HG02973 (cell line): ENCODE data around the gene PHKG2.

Source experiments
- ATAC-seq: cut with Tn5 transposase; IDR thresholded peaks from one replicate; pipeline ENCODE4 v1.9.1; 2021; ENCODE audit warnings: moderate library complexity; ENCODE audit not compliant: unreplicated experiment

PHKG2 gene

DNA sequence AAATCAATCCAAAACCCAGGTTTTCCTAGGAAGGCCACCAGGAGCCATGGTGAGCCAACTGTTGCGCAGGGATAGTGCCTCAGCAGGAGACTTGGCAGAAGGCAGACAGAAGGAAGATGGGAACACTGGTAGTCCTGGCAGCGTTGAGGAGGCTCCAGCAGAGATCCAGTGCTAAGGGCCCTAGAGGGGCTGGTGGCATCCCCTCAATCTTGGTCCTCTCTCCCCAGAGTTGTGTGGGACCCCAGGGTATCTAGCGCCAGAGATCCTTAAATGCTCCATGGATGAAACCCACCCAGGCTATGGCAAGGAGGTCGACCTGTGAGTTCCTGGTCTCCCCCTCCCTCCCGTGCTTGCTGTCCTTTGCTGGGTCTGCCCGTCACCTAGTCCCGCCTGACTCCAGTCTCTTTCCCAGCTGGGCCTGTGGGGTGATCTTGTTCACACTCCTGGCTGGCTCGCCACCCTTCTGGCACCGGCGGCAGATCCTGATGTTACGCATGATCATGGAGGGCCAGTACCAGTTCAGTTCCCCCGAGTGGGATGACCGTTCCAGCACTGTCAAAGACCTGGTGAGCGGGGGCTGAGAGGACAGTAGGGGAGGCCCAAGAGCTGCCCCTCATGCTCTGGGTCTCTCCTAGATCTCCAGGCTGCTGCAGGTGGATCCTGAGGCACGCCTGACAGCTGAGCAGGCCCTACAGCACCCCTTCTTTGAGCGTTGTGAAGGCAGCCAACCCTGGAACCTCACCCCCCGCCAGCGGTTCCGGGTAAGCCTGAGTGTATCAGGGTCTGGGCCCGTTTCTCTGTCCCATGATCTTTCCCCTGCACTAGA lies 7.9 kb downstream of the PHKG2 start:
- ATAC-seq: no peak

DNA sequence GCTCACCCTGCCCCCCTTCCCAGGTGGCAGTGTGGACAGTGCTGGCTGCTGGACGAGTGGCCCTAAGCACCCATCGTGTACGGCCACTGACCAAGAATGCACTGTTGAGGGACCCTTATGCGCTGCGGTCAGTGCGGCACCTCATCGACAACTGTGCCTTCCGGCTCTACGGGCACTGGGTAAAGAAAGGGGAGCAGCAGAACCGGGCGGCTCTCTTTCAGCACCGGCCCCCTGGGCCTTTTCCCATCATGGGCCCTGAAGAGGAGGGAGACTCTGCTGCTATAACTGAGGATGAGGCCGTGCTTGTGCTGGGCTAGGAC lies 8.5 kb downstream of the PHKG2 start:
- ATAC-seq: no peak

DNA sequence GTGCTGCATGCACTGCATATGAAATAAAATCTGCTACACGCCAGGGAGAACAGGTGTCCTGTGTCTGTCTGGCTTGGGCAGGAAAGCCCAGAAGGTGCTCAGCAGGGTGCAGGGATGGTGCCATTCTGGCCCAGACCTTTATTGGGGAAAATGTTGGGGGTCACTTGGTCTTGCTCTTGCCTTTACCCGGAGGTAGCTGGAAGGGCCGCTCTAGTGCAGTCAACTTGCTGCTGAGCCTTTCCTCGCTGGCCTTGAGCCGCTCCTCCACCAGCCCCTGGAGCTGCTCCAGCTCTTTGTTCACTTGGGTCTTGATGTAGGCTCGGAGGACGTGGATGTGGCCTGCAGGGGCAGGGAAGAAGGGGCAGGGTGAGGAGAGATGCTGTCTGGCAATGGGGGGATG lies 9.1 kb downstream of the PHKG2 start:
- ATAC-seq: no peak

DNA sequence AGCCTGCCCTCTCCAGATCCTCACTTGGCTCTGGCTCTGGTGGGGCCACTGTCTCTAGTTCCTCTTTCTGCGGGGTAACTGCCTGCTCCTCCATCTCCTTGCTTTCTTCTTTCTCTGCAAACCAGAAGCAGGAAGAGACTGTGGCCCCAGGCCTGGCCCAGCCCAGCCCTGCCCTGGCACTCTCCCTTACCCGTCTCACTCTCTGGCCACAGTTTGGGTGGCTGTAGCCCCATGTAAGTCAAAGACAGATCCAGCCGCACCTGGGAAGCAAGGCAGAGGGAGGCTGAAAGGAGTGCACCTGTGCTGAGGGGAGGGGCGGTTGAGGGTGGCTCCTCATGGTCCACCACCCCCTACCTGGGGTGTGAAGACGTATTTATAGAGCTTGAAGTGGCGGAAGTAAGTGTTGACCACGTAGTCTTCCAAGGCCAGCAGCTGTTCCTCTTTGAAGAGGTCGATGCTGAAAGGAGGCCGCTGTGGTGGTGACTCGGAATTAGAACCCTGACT lies 10.8 kb downstream of the PHKG2 start:
- ATAC-seq: no peak

DNA sequence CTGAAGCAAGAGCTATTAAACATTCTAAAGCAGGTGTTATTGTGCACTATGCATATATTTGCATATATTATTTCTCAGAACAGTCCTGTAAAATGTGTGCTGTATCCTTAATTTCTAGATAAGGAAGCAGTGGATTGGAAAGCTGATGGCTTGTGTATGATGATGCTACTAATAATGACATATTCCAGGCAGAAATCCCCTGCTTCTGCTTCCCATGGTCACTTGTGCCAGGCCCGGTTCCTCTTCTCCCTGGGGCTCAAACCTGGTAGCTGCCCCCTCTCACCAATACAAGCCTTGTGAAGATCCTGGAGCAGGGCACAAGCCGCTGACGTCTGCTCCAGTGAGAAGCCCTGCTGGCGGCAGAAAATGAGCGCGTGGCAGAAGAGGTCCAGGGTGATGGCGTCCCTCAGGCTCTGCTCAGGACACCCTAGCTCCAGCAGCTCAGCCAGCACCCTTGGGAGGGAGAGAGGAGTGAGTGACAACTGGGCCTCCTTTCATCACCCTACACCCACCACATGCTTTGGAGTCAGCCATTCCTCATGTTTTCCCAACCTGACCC lies 11.9 kb downstream of the PHKG2 start:
- ATAC-seq: no peak

DNA sequence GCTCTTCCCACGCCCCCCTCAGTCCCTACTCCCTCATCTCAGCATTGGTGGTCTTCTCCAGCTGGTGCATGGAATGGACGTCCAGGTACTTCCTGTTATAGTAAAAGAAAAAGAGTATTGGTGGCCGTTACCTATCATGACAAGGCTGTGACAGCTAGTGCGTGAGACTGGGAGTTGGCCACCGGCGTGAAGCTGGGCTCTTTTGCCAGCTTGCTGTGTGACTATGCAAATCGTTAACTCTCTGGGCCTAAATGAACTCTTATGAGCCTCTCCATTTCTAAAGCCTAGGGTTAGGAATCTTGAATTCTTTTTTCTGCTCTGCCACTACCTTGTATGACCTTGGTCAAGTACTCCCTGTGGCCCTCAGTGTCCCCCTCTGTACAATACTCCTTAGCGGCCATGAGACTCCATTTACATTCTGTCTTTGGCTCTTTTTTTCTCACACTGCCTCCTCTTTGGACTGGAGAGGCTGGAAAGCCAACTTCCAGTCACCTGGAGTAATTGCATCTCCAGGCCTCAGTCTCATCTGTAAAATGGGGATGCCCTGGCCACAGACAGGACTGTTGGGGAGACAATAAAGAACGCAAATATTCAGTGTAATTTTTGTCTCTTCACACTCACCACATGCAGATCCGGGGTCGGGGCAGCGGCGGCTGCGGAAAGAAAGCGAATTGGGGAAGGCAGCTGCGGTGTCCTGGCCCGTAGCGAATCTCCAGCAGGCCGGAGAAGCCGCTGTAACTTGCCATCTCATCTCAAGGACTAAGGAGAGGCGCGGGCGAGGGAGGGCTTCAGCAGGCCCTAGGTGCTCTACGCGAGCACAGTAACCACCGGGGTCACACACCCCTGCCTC lies 12.6 kb downstream of the PHKG2 start:
- ATAC-seq: no peak

DNA sequence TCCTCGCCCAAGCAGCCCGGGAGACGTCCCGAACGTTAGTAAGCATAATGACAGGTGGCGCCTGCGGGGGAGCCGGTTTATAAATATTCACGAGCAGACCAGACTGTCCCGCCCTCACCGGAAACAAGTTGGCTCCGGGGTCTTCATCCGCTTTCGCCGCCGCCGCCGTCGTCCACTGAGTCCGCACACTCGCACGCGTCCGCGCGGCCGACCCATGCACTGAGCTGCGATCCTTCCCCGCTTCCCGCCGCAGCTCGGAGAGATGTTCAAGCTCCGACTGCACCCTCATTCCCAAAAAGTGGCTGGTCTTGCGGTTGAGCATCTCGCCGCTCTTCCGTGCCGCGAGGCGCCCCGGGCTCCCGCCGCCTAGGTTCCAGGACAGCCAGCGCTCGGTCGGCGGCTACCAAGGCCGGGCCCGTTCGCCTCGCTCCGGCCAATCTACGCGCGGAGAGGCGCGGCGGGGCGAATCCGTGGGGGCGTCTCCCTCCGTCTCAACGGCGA lies 13.3 kb downstream of the PHKG2 start:
- ATAC-seq: peak; percentile 23

DNA sequence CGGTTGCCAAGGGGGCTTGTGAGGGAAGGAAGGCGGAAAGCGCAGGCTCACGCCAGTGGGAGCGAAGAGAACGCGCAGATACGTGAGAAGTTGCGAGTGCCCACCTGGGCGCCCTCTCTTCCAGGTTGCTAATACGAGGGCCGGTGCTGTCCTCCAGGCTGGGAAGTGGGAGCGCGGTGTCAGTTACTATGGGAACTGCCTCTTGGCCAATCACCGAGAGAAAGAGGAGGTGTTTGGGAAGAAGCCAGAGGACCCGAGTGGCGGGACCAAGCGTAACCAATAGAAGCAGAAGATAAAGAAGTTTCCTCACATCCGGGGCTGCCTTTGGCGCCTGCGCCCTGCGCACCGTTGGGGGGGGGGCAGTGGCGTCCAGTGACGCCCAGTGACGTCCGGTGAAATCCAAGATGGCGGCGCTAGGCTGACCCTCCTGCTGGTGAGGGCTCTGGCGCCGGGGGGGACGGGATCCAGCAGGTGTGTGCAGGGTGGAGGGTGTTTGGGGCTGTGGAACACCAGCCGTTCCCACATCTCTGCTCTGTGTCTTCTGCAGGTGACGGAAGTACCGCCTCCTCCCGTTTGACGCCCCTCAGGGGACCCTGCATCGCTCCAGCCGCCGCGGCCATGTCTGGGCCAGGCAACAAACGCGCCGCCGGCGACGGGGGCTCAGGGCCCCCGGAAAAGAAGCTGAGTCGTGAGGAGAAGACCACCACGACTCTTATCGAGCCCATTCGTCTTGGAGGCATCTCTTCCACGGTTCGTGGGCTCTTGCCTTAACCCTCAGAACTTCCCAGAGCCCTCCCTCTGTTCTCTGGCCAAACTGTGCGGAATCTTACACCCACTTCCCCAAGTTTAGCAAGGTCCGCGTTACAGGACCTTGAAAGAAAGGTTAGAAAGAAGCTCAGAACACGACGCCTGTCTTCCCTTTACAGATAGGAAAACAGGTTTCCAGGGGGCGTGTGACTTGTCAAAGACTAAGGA lies 14.0 kb downstream of the PHKG2 start, which contains the start of the genes CFAP119 and RNF40:
TSS of gene CFAP119 (minus strand) at position 135 of the 975 bp plus-strand sequence. CDS start 314 bp downstream, outside the sequence.
TSS of gene RNF40 (plus strand) at position 395 of the 975 bp plus-strand sequence. CDS start at position 619, 224 bp downstream.
- ATAC-seq: peak; percentile 69

DNA sequence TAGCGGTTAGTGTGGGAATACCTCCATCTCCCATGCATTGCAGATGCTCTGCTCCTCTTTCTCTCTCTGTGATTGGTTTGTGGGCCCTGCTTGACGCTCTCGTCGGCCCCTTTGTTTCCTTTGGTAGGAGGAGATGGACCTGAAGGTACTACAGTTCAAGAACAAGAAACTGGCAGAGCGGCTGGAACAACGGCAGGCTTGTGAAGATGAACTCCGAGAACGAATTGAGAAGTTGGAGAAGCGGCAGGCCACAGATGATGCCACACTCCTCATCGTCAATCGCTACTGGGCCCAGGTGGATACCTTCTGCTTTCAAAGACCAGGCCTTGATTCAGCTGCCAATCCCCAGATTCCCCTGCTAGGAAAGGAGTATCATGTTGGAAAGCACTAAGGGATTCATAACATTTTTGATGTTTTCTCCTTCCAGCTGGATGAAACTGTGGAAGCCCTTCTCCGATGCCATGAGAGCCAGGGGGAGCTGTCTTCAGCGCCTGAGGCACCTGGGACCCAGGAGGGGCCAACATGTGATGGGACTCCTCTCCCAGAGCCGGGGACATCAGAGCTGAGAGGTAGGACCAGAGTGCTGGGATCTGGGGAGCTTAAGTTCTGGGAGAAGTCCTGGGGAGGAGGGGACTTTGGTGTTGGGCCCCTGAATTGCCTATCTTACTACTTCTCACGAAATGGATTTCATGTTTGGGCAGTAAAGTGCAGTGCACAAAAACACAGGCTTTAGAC lies 14.9 kb downstream of the PHKG2 start:
- ATAC-seq: no peak

DNA sequence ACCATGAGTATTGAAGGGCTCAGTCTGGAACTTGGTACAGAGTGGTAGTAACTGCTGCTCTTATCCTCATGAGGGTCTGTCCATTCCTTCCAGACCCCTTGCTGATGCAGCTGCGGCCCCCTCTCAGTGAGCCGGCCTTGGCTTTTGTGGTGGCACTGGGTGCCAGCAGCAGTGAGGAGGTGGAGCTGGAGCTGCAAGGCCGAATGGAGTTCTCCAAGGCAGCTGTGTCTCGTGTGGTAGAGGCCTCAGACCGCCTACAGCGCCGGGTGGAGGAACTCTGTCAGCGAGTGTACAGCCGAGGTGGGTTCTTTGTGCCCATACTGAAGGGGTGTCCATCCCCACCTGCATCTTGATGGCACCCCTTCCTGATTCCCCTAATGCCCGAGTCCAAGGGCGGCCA lies 15.9 kb downstream of the PHKG2 start:
- ATAC-seq: no peak

DNA sequence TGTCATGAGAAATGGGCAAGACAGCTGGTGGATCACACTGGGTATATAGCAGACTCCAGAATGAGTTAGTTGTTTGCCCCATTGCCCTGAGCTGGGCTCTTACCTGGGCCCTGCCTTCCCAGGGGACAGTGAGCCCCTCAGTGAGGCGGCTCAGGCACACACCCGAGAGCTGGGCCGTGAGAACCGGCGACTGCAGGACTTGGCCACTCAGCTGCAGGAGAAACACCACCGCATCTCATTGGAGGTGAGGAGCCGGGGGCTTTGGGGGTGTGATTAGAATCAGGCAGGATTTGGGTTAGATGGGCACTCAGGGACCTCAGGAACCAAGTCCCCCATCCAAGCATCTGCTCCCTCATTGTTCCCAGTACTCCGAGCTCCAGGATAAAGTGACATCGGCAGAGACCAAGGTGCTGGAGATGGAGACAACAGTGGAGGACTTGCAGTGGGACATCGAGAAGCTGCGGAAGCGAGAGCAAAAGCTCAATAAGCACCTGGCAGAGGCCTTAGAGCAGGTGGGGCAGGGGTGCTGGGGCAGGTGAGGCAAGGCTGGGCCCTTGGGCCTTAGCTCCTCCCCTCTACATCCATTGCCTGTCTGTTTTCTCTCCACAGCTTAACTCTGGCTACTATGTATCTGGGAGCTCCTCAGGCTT lies 16.7 kb downstream of the PHKG2 start:
- no peak for ATAC-seq

DNA sequence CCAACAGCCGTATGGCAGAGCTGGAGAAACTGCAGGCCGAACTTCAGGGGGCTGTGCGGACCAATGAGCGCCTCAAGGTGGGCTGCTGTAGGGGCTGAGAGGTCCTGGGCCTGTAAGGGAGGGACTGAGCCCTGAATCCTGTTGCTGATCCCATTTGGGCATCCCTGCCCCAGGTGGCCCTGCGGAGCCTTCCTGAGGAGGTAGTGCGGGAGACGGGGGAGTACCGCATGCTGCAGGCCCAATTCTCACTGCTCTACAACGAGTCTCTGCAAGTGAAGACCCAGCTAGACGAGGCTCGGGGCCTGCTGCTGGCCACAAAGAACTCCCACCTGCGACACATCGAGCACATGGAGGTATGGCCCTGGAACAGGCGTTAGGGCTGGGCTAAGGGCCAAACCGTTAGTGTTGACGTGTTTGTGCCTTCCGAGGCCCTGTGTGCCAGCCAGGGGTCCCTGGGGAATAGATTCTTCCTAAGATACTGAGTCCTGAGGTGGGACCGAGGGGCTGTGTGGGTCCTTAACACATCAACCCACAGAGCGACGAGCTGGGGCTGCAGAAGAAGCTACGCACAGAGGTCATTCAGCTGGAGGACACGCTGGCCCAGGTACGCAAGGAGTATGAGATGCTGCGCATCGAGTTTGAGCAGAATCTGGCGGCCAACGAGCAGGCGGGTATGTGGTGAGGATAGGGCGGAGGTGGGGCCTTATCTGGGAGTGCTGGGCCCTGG lies 18.1 kb downstream of the PHKG2 start:
- no peak for ATAC-seq

DNA sequence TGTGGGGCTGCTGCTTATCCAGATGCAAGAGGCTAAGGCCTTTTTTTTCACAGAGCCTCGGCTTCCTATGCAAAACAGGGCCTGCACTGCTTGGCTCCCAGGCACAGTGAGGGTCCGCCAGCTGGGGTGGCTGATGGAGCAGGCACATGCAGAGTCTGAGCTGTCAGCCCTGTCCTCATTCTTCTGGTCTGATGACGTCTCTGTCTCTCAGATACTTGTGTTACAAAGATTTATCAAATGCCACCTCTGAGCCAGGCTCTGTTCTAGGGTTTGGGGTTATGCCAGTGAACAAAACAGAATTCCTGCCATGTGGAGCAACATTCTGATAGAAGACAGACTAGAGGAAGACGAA lies 18.7 kb downstream of the PHKG2 start:
- no peak for ATAC-seq

DNA sequence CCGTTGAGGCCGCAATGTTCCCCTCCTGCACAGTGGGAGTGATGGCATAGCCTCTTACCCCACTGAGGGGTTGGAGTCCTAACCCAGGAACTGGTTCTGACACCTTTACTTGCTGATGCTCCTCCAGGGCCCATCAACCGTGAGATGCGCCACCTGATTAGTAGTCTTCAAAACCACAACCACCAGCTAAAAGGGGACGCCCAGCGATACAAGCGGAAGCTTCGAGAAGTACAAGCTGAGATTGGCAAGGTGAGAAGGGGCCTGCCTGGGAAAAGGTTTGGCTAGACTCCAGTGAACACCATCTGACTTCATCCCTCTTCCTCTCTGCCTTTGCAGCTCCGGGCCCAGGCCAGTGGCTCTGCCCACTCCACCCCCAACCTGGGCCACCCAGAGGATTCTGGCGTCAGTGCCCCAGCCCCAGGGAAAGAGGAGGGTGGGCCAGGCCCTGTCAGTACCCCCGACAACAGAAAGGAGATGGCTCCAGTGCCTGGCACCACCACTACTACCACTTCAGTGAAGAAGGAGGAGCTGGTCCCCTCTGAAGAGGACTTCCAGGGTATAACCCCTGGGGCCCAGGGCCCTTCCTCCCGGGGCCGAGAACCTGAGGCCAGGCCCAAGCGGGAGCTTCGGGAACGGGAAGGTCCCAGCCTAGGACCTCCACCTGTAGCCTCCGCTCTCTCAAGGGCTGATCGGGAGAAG lies 19.7 kb downstream of the PHKG2 start:
- ATAC-seq: no peak

DNA sequence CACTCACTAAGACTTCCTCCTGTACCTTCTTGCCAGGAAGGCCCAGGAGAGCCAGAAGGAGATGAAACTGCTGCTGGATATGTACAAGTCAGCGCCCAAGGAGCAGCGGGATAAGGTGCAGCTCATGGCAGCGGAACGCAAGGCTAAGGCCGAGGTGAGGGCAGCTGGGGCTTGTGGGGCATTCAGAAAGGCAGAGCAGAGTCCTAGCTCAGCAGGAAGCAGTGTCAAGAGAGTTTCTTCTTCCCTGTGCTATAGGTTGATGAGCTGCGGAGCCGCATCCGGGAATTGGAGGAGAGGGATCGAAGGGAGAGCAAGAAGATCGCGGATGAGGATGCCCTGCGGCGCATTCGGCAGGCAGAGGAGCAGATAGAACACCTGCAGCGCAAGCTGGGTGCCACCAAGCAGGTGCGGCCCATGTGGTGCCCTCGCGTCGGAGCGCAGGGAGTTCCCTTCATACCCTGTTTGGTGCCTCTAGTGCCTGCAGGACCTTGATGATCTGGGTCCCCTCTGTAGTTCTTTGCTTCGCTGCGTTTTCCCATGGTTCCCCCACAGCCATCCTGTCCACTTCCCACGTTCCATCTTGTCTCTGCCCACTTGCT lies 20.5 kb downstream of the PHKG2 start:
- ATAC-seq: no peak

DNA sequence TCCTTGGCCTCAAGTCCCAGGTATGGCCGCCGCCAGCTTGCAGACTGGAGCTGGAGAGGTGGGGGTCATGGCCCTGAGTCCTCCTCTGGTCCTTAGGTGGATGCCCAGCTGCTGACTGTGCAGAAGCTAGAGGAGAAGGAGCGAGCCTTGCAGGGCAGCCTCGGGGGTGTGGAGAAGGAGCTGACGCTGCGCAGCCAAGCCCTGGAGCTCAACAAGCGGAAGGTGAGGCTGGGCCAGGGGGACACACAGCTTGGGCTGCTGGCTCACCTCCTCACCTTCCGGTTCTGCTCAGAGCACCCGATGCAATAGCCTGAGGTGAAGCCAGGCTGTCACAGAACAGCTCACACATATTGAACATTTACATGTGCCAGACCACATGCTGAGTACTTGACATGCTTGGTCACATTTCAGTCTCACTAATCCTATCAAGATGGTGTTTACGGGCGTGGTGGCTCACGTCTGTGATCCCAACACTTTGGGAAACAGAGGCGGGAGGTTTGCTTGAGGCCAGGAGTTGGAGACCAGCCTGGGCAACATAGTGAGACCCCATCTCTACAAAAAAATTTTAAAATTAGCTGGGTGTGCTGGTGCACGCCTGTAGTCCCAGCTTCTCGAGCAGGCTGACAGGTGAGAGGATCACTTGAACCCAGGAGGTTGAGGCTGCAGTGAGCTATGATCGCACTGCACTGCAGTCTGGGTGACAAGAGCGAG lies 21.3 kb downstream of the PHKG2 start:
- ATAC-seq: no peak

DNA sequence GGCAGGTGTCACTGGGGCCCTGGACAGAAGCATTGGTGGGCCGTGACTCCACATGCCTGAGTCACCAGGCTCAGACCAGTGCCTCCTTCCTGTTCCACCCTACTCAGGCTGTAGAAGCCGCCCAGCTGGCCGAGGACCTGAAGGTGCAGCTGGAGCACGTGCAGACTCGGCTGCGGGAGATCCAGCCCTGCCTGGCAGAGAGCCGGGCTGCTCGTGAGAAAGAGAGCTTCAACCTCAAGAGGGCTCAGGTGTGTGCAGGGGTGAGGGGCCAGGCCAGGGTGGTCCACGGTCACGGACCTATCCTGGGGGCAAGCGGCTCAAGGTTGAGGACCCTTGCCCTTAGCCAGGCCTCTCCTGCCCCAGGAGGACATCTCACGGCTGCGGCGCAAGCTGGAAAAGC lies 23.5 kb downstream of the PHKG2 start:
- ATAC-seq: no peak
